NCI-H2107 (cell line): ENCODE measurements around the gene NCOA4.
"Not testable (repeated sequence)": the region's sequence is repeated elsewhere in the genome, so short reads cannot be mapped to it uniquely, and the experiment has no call there.

Source experiments
- DNase-seq: peaks from one replicate; lab custom pipeline; 2025; lab: John Stamatoyannopoulos, UW

The NCOA4 gene

DNA sequence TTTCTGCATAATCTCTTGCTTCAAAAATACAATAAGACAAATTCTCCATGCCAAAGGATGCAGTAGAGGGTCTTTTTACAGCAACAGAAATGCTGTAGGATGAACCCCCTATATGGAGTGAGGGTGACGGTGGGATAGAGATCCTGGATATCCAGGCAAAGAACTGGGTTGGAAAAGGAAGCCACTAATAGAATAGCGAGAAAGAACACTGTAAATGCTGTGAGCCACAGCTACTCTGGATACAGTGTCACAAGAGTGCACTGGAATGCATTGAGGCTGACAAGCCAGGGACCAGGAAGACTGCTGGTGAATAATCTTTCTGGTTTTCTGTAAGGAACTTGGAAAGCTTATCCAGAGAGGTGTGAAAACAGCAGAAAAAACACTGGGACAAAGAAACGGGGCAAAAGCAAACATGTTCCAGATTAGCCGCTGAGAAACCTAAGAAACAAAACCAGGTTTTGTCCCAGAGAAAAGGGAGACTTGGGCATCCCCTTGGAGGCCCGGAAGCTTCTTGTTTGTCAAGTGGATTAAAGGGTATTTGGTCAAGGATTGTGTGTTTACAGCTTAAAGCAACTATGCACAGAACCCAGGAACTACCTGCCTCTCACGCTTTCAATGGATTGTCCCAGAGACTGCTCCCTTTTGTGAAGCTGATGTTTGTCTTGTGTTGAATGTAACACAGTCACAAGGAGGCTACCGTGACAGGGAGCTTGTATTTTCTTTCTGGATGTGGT, 21.8 kb upstream of the NCOA4 start:
- no peak for DNase-seq

DNA sequence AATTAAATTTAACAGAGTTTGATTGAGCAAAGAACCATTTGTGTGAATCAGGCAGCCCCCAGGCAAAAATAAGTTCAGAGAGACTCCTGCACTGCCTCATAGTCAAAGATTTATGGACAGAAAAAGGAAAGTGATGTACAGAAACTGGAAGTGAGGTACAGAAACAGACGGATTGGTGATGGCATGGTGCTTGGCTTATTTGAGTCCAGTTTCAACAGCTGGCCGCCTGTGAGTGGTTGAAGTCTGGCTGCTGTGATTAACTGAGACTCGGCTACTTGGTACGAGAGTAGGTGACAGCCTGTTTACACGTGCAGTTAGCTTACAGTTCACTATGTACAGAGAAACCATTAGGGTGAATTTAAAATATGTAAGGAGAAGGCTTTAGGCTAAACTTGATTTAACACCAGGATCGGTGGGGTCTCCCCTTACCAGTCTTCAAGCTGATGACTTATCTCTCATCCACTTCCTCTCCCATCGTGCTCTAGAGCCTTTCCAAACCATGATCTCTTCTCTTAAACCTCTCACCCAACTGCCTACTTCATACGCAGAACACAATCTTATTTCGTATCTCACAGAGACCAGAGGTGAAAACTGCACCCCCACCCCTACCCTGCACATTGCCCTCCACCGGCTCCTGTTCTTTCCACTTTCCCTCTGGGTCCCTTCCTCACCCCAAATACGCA, 20.7 kb upstream of the NCOA4 start:
- no peak for DNase-seq

DNA sequence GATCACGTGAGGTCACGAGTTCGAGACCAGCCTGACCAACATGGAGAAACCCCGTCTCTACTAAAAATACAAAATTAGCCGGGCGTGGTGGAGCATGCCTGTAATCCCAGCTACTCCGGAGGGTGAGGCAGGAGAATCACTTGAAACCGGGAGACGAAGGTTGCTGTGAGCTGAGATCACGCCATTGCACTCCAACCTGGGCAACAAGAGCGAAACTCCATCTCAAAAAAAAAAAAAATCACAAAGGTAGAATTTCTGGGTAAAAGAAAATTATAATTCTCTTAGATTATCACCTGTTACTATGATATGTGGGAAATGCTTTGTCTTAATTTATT, 19.0 kb upstream of the NCOA4 start:
- DNase-seq, result not testable (repeated sequence)

DNA sequence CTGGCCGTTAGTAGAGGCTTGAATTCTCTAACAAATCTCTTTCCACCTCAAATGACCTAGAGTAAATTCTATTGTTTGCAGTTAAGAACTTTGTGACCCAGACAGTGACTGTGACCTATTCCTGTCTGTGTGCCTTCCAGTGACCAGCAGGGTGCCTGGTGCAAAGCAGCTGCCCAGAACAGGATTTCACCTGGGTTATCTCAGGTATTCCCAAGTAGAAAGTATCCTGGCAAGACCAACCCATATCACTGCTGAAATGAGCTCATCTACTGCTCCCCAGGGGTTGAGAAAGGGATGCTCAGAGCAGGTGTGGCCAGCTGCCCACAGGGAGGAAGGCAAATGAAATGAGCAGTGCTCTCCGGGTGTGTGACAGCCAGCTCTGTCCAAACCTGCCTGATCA, 17.7 kb upstream of the NCOA4 start:
- DNase-seq, result no peak

DNA sequence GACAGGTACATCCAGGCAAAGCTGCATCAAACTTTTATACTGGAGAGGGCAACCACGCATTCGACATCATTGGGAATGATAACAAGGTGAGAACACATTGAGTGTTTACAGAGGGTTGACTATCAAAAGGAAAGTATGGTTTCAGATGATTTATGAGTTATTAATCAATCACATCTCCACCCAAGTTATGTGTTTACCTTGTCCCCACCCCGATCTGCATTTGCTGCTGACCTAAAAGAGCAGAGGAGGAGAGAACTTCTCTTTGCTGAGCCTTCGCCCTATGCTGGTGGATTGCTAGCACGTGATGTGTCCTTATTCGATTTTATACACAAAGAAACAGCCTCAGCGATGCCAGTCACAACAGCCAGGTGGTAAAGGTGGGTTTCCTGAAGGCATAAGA, 15.8 kb upstream of the NCOA4 start, which contains the start of gene MSMB:
Gene MSMB (minus strand): TSS at position 9 of the 400 bp plus-strand sequence. CDS start 32 bp downstream, outside the sequence.
- no peak for DNase-seq

DNA sequence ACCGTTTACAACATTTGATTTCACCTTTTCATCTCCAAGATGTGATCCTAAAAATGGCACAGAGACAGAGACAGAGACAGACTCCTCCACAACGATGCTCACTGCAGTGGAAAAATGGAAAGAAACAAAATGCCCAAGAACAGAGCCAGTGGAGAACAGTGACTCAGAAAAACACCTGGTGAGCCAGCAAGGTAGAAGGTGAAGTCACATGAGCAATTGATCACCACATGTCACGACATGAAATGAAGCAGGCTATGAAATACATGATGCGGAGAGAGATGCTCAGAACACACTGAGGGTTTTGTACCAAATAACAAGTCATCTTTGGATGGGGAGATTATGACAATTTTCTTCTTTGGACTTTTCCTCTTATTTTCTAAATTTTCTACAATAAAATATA, 12.1 kb upstream of the NCOA4 start:
- DNase-seq, result no peak

DNA sequence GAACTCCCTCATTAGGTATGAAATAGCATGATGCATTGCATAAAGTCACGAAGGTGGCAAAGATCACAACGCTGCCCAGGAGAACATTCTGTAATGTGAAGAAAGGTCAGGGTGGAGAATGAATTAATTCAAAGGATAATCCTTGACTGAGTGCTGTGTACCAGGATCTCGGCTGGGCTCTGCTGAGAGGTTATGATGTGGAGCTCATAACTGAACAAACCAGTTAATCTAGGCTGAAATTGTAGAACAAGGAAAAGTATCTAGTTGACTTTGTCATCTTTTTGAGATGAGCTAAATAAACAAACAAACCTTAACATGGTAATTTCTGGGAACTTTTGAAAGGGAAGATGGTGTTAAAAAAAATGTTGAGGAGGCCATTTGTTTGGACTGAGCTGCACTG, 9.6 kb upstream of the NCOA4 start:
- DNase-seq, result no peak

DNA sequence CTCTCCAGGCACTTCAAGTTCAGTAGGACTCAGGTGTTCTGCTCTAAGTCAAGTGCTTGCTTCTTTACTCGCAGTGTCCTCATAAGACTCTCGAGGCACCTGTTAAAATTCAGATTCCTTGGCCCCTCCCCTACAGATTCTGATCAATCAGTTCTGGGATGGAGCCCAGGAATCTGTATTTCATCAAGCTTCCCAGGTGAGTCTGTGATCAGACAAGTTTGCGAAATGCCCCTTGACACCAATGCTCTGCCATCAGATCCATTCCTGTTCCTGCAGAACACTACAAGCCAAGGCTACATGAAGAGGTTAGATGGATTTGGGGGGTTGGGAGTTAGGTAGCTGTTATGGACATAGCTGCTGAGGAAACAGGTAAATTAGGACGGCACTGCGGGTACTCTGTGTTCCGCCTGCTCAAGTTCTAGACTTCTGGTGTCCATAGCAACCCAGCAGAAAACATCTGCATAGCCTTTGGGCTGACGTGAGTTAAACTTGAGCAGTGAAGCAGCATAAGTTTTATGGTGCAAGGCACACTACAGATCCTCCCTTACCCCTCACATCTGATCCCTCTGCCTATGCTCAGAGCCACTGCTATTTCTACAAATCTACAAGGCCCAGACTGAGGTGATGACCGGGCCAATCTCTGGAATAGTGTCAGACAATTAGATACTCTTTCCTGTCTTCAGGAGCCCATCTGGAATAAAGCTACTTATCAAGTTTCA, 6.8 kb upstream of the NCOA4 start:
- DNase-seq, result no peak

DNA sequence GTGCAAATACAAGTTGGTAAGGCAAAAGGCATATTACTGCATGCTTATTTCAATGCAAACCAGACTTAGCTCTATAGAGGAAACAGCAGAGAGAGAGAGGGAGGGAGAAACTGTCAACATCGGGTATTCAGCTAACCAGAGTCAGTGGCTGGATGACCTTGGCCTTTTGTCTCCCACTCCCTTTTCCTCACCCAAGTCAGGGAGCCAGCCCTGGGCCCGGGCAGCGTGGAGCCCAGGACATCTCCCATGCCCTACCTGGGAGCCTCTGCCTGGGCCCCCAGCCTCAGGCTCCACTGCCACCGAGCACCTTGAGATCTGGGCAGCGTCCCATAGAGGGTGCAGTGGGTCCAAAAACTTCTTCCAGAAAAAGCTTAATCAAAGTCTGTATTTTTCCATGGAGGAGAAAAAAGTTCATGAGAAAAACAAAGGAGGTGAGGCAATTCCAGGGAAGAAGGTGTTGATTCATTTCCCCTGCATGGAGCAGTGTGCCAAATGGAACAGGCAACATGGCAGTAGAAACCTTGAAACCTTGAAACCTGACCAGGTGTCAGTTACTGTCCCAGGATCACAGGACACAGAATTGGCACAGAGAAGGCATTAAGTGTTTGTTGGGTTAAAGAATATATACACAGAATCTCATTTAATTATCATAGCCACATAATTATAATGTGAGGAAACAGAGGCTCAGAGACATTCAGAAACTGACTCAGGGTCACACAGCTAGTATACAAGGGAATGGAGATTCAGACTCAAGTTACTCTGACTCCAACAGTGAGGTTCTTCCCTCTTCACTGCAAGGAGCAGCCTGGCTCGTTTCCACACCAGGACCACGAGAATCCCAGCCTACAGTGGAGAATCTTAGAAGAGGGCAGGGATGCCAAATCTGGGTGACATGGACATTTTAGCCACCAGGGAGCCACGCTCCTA, 5.8 kb upstream of the NCOA4 start:
- no peak for DNase-seq

DNA sequence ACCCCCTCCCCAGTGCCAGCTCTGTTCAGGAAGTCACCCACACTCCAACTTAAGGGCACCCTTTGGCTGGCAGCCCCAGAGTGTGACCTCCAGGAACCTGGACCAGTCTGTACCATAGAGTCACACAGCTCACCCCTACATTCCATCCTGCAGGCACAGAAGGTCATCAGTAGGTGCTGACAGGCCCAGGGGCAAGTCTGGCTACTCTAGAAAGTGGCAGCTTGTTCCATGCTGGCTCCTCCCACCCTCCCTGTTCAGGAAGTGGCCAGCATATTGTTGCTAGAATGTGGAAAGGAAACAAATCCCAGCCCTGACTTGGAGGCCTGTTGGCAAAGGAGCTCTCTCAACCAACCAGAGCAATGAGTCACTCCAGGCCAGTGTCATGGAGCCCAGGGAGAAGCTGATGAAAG, 3.2 kb upstream of the NCOA4 start:
- DNase-seq, result no peak

DNA sequence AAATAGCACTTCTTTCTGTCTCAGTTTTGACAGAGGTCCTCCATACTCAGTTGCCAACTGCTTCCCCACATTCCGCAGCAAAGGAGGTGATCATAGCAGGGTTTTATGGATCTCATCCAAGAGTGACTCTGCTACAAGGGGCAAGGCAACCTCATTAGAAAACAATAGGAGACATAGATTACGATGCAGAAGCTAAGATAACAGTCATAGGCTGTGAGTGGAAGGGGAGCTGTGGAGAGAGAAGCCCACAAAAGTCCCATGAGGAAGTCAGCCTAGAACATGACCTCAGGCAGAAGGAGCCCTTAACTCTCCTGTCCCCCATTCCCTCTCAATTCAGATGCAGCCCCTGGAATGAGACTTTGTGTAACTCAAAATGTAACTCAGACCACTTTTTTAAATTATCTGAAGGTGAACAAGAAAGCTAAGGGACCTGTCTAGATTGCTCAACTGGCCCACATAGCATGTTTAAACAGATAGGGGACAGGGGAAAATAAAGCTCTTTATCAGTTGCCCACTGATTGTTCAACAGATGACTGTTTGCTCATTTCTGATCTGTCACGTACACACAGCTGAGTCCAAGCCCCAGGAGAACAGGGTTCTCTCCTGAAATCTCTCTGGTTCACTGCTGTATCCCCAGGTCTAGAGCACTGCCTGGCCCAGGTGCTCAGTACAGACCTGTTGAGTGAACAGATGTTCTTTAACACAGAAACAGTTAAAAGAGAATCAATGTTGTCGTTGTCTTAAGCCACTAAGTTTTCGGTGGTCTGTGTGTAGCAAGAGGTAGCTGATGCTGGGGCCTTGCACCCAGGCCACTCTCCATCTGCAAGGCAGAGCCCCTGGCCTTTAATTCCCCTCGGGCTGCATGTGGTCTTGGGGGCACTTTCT, 1.5 kb upstream of the NCOA4 start:
- DNase-seq, result no peak

DNA sequence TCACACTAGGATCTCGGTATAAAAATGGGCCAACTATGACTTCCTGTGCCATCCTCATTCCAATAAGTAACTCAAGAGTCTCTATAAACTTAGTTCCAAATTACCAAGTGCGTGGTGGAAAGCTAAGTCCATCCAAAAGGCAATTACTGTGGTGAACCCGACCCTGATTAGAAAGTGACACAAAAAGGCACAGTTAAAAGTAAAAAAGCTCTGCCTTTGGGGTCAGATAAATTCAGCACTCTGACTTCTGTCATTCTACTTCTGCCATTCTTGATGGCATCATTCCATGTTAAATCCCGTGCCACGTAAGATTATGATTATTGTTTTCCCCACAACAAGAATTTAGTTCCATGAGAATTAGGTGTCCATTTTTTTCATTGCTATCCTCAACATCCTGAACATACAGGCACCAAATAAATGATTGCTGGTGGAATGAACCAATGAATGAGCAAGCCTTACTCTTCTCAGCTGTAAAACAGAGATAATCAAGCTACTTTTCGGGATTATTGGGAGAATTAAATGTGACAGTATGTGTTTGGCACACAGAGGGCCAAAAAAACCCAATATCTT, 877 bp downstream of the NCOA4 start:
- no peak for DNase-seq

DNA sequence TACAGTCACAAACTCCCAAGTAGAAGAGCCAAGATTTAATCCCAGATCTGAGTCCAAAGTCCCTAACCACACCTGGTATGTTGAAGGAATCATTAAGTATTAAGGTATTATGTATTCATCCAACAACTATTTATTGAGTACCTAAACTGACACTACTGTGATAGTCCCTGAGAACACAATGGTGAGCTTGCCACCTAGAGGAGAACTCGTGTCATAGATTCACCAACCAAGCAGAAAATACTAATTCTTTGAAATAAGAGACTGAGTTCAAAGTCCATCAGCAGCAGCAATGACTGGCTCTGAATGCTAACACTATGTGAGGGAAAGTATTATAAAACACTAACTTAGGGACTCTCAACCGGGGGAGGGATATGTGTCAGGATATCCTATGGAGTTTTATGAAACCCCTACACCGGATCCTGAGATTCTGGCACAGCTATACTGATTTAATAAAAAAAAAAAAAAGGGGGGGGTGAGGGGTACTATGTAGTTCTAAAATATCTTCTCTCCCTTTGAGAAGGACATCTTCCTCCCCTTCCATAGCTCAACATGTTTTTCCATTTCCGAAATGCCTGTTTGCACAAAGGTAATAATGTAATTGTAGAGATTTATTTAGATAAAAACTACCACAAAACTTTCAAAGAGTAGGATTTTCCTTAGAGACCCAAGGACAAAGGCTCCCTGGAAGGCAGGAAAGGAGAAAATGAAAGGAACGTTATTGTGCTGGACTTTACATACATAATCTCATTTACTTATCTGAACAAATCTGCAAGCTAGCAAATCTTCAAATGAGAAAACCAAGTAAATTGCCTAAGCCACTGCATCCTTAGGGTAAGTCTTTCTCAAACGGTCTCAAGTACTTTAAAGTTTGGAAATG, 1.6 kb downstream of the NCOA4 start:
- DNase-seq, result no peak

DNA sequence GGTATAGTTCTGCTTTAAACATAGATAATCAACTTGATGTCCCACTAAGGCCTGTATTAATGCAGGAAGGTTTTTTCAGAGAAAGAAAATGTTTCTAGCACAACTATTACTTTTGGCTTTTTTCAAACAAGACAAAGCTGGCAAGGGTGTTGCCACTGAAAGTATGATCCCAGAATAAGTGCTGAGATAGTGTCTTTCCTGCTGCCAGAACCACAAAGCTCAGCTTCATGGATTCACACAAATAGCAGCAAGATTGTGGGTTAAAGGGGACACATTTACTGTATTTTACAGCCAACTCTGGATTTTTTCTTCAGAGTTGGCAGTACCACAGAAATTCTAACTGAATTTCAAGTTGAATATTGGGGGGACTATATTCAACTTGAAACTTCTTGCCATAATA, 4.3 kb downstream of the NCOA4 start:
- no peak for DNase-seq

DNA sequence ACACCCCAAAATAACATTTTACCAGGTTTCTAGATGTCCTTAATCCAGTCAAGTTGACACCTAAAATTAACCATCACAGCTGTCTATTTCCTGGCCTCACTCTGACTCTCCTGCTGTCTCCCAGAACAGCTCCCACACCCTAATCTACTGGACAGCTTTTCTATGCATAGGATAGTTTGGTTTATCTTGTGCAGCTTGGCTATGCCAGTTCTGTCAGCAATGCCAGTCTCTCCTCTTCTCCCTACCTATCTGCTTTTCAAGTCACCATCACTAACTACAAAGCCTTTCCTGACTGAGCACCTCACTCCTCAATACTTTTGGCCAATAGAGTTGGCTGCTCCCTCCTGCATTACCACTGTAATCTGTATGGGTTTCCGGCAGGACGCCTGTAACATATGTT, 5.0 kb downstream of the NCOA4 start:
- no peak for DNase-seq

DNA sequence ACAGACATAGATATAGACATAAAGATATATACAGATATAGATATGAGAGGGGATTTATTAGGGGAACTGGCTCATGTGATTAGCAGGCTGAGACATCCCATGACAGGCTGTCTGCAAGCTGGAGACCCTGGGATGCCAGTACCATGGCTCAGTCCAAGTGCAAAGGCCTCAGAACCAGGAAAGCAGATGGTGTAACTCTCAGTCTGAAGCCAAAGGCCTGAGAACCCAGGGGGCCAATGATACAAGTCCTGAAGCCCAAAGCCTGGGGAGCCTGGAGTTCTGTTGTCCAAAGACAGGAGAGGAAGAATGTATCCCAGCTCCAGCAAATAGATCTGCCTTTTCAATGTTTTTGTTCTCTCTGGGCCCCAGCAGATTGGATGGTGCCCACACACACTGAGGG, 5.5 kb downstream of the NCOA4 start:
- no peak for DNase-seq

DNA sequence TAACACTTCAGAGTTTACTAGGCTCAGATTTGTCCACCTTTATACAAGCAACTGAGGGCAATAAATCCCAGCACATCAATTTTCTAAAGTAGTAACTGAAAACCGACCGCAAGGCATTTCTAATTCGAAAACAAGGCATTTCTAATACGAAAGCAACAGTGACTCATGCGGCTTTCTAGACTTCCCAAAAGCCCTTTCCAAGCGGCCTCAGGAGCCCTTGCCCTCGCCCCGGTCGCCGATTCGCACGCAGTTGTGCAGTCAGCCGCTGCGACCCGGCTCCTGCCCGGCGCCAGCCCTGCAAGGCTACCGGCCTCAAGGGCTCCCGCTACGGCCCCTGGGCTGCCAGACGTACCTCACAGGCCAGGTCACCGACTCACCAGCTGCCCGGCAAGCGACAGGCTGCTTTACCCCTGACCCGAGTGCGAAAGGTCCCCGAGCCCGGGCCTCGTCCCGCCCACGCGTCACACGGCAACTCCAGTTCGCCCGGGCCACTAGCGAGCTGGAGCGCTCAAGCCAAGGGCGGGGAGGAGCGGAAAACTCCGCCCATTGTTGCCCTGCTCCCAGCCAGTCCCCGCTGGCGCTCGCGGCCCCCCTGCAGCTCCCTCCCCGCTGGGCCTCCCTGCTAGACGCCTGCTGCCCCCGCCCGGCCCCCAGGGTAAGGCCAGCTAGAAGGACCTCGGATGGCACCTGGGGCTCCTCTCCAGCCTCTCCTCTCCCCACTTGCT, 7.3 kb downstream of the NCOA4 start:
- DNase-seq, result peak; percentile 17

DNA sequence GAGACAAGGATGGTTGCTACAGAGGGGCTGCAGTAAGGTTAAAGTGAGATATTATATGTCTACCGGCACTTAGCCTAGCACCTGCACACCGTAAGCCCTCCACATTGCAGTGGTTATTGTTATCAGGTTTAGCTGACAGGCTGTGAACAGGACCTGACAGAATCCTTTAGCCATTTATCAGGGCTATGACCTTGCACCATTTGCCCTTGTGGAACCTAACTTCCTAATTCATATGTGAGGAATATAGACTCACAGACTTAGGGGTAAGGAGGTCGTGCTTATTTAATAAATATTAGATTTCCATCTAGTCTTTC, 10.1 kb downstream of the NCOA4 start:
- no peak for DNase-seq
